Activated CD8-positive, alpha-beta memory T cell treated with anti-CD3 and anti-CD28 coated beads for 4 hours (primary cell): Measurements from ENCODE around the gene MXRA8.

ENCODE experiments used
- DNase-seq, 2 donors: peaks; one replicate each; pipeline ENCODE4 v3.0.0-alpha.2; 2020; ENCODE audit warnings: low read depth in 2 of 2

MXRA8 gene

GRCh38 chr1:1307261-1307922 is 51.0 kb downstream of the MXRA8 start:
- DNase-seq: no peak

- DNase-seq: no peak
These were observed 51.6 kb downstream of the MXRA8 start for GRCh38 chr1:1306661-1307260.

GRCh38 chr1:1306070-1306660 is 52.2 kb downstream of the MXRA8 start:
- no peak for DNase-seq

GRCh38 chr1:1305300-1306069 is 52.9 kb downstream of the MXRA8 start:
- DNase-seq: peak; percentile 64

GRCh38 chr1:1304331-1305299 is 53.7 kb downstream of the MXRA8 start:
- DNase-seq: no peak

GRCh38 chr1:1303736-1304135 is 54.6 kb downstream of the MXRA8 start:
- DNase-seq: no peak

- DNase-seq: no peak
These were observed 55.3 kb downstream of the MXRA8 start for GRCh38 chr1:1302951-1303509.
